K562 (cell line): ENCODE data around the gene KCNG3. TPM values are rescaled to one million over a fixed set of nuclear protein-coding genes. Genes with fewer than 3 reads are reported as not detected.

Experiments used
- ATAC-seq: fragments of 200-7000 bp; cut with Tn5 transposase; 3 replicates; pipeline ENCODE4 v1.9.1; 2020; ENCODE audit warnings: moderate library complexity
- BruUV-seq: library from RNA; stranded (reverse); fragments of 400-500 nt; replicated peaks from 2 replicates; lab custom pipeline; 2021; lab: Mats Ljungman, UMichigan
- CTCF ChIA-PET: fragments of 300-600 bp; formaldehyde crosslinking; extraction: SDS; loops from one replicate; lab custom pipeline; 2021; ENCODE audit warnings: low intra/inter-chr PET ratio; lab: Yijun Ruan, JAX
- POLR2A ChIA-PET: fragments of 300-600, 350-650 bp; sonication (Branson Sonifier 250); formaldehyde crosslinking; extraction: SDS; loops from one replicate; lab custom pipeline; 2021; ENCODE audit warnings: antibody characterized with exemption, inconsistent platforms; lab: Yijun Ruan, JAX
- DNase-seq, 4 experiments: peaks; one replicate each; pipeline versions ENCODE4 v3.0.0 to v3.0.0-alpha.2; 2011 to 2018; ENCODE audit warnings: low spot score in 3 of 4, mixed read lengths in 3 of 4; ENCODE audit errors: extremely low read depth in 1 of 4
- FAIRE-seq: peaks from 2 replicates; lab custom pipeline; 2011; peaks lifted over from hg19 to GRCh38; lab: Jason Lieb, UNC
- H2AFZ ChIP-seq: 2 replicates; pipeline ENCODE4 v1.6.0; 2011; ENCODE audit warnings: low read depth, low read length, control low read depth, inconsistent platforms
- H3K27ac ChIP-seq: fragments of 200-600 bp; 3 replicates; pipeline ENCODE4 v1.8.0; 2011; ENCODE audit warnings: low read depth, mild to moderate bottlenecking, control low read depth, inconsistent platforms, low read length, moderate library complexity, mixed read lengths; ENCODE audit errors: extremely low read depth
- H3K27me3 ChIP-seq, 2 experiments: fragments of 300-600 bp in 1 of 2; 2 replicates in 1 of 2; 3 replicates in 1 of 2; pipeline versions ENCODE4 v1.6.0 to v1.8.0; 2011; ENCODE audit warnings: inconsistent platforms in 2 of 2, low read length in 2 of 2, mild to moderate bottlenecking in 1 of 2, mixed read lengths in 1 of 2, moderate library complexity in 1 of 2; ENCODE audit not compliant: control insufficient read depth in 2 of 2, insufficient read depth in 2 of 2
- H3K36me3 ChIP-seq: fragments of 300-600 bp; 3 replicates; pipeline ENCODE4 v1.8.0; 2011; ENCODE audit warnings: mild to moderate bottlenecking, low read length, inconsistent platforms; ENCODE audit not compliant: control insufficient read depth, insufficient read depth
- H3K4me1 ChIP-seq, 2 experiments: fragments of 200-600 bp in 1 of 2; replicated peaks in 1 of 2; 2 replicates in 1 of 2; 3 replicates in 1 of 2; pipeline versions ENCODE4 v1.5.1 to v1.8.0; 2011; ENCODE audit warnings: inconsistent platforms in 2 of 2, low read length in 2 of 2, mild to moderate bottlenecking in 1 of 2, mixed read lengths in 1 of 2, moderate library complexity in 1 of 2; ENCODE audit not compliant: control insufficient read depth in 2 of 2, insufficient read depth in 2 of 2
- H3K4me2 ChIP-seq: 2 replicates; pipeline ENCODE4 v1.6.1; 2011; ENCODE audit warnings: low read length, control low read depth, inconsistent platforms, mixed read lengths; ENCODE audit not compliant: insufficient read depth
- H3K4me3 ChIP-seq: fragments of 200-600 bp; sonication (generic), shearing (Covaris generic); 2 replicates; pipeline ENCODE4 v1.5.1; 2016; ENCODE audit warnings: control low read depth, inconsistent platforms
- H3K79me2 ChIP-seq: fragments of 200-600 bp; 3 replicates; pipeline ENCODE4 v1.8.0; 2011; ENCODE audit warnings: low read length, inconsistent platforms; ENCODE audit not compliant: control insufficient read depth, insufficient read depth
- H3K9ac ChIP-seq, 2 experiments: 2 replicates each; pipeline versions ENCODE4 v1.6.0 to v1.6.1; 2011; ENCODE audit warnings: low read depth in 2 of 2, low read length in 2 of 2, control low read depth in 1 of 2, inconsistent platforms in 1 of 2, mild to moderate bottlenecking in 1 of 2, mixed read lengths in 1 of 2; ENCODE audit not compliant: insufficient read depth in 1 of 2
- H3K9me1 ChIP-seq: one replicate; pipeline ENCODE4 v1.6.0; 2011; ENCODE audit warnings: inconsistent platforms, mild to moderate bottlenecking, low read length, moderate library complexity; ENCODE audit not compliant: control insufficient read depth, insufficient read depth
- H3K9me3 ChIP-seq: replicated peaks from 2 replicates; pipeline ENCODE4 v1.5.1; 2011; ENCODE audit warnings: low read depth, low read length, inconsistent platforms; ENCODE audit not compliant: control insufficient read depth, insufficient read depth
- H4K20me1 ChIP-seq: replicated peaks from 2 replicates; pipeline ENCODE4 v1.6.1; 2011; ENCODE audit warnings: low read length, inconsistent platforms, mixed read lengths; ENCODE audit not compliant: control insufficient read depth, insufficient read depth
- BRCA1 ChIP-seq, 2 experiments: fragments of 450-650 bp in 1 of 2; sonication (generic) in 1 of 2; formaldehyde crosslinking in 1 of 2; IDR thresholded peaks; 2 replicates each; pipeline versions ENCODE4 v1.5.0 to v1.6.1; 2017 to 2020; ENCODE audit warnings: mild to moderate bottlenecking in 1 of 2, missing genetic modification reagents in 1 of 2
- EGR1 ChIP-seq: fragments of 450-650 bp; conservative IDR thresholded peaks from 2 replicates; pipeline ENCODE4 v1.6.1; 2017; ENCODE audit warnings: mild to moderate bottlenecking
- FOXJ3 ChIP-seq: sonication (generic); formaldehyde crosslinking; IDR thresholded peaks from 2 replicates; pipeline ENCODE4 v1.4.0; 2020; ENCODE audit warnings: mild to moderate bottlenecking, missing genetic modification reagents
- THRAP3 ChIP-seq: fragments of 450-650 bp; IDR thresholded peaks from 2 replicates; pipeline ENCODE4 v1.6.1; 2016; ENCODE audit warnings: mild to moderate bottlenecking, inconsistent platforms, borderline replicate concordance
- WGBS: fragments of 100-300 bp; shearing (Covaris generic); methylation state at CpG from one replicate; pipeline ENCODE4 v1.1.6; 2016; ENCODE audit warnings: low coverage, mixed read lengths; ENCODE audit not compliant: insufficient coverage; ENCODE audit errors: missing lambda C conversion rate; 5-methylcytosine and 5-hydroxymethylcytosine counted together
- in situ Hi-C: fragments of 300-500 bp; cut with MboI; formaldehyde crosslinking; loops from 4 replicates; pipeline ENCODE4 v1.15.0; 2018; ENCODE audit warnings: inconsistent platforms, mixed read lengths
- intact Hi-C: fragments of 100-400 bp; cut with micrococcal nuclease; formaldehyde crosslinking; loops from 2 replicates; pipeline ENCODE4 v1.14.2; 2022
- polyA plus RNA-seq, 8 experiments: library from polyadenylated mRNA; depleted of rRNA in 4 of 8; stranded (reverse) in 5 of 8; unstranded in 3 of 8; fragments of >200 nt; fragmentation: Nextera tagmentation in 2 of 8; fragmentation: Illumina TruSeq in 1 of 8; extraction: Ambion mirVana in 2 of 8; extraction: Trizol in 1 of 8; gene quantifications; 2 replicates each; pipeline versions ENCODE4 v1.2.1 to v1.2.3, GENCODE V29; 2011 to 2014; ENCODE audit warnings: inconsistent platforms in 1 of 8, missing spikeins in 1 of 8
- total RNA-seq, 7 experiments: library from RNA; depleted of rRNA in 6 of 7; stranded (reverse); fragments of >200 nt in 6 of 7; fragmentation: Illumina TruSeq in 2 of 7; extraction: Trizol in 2 of 7; gene quantifications; 2 replicates each; pipeline versions ENCODE4 v1.2.1 to v1.2.3, GENCODE V29; 2011 to 2021; ENCODE audit warnings: low replicate concordance in 1 of 7

Gene KCNG3
- total and polyA plus RNA-seq, 9 of the 15 experiments (the other 6 are each of a cell fraction or from before 2014, with no cell fraction given), result not detected

- TF ChIP-seq BRCA1 (IDR thresholded peaks at IDR 0.05) (no peak), BRCA1 (CRISPR knock-in tag; IDR thresholded peaks at IDR 0.05) (no peak)
- TF ChIP-seq, all 486 proteins: peak for 0
- no peak overlapping the region for H3K27ac ChIP-seq
- no peaks in the 10 kb centered on the region for H3K4me1 ChIP-seq
- H3K9ac ChIP-seq, result no peak overlapping the region
- intact Hi-C loops, result no loop called here
- FAIRE-seq, result no peak
- ATAC-seq, result no peak
- peaks cover 6 to 11% of the 10 kb centered on the region in 2 experiments; a peak in 4 of 5 replicates for H3K27me3 ChIP-seq
- CTCF ChIA-PET, result no interaction called here
- H3K4me3 ChIP-seq, result no peak overlapping the region
- POLR2A ChIA-PET, result no interaction called here
- no TSS peak for BruUV-seq
- in situ Hi-C loops, result no loop called here
- H3K36me3 ChIP-seq, result no peaks in the 10 kb centered on the region
- H3K9me1 ChIP-seq, result no peaks in the 10 kb centered on the region
- H3K9me3 ChIP-seq, result no peaks in the 10 kb centered on the region
- H4K20me1 ChIP-seq, result no peaks in the 10 kb centered on the region
- no peak overlapping the region for H2AFZ ChIP-seq
- WGBS, result 6% methylated on average over 2 of the region's 2 CpGs
- no peaks in the 10 kb centered on the region for H3K79me2 ChIP-seq
- H3K4me2 ChIP-seq, result no peak overlapping the region
- DNase-seq, result no peak
Measured at GRCh38 chr2:42448163-42448562, 45.6 kb downstream of the KCNG3 start.

GRCh38 chr2:42446503-42447271, 47.1 kb downstream of the KCNG3 start:
- Histone ChIP-seq H3K9ac (no peak overlapping the region), H3K9me3 (no peaks in the 10 kb centered on the region), H3K4me2 (no peak overlapping the region), H3K27ac (no peak overlapping the region), H3K79me2 (no peaks in the 10 kb centered on the region), H3K4me1 (no peaks in the 10 kb centered on the region), H3K9me1 (no peaks in the 10 kb centered on the region), H4K20me1 (no peaks in the 10 kb centered on the region), H3K27me3 (peaks cover 8 to 11% of the 10 kb centered on the region in 2 experiments; a peak in 4 of 5 replicates), H3K36me3 (no peaks in the 10 kb centered on the region), H3K4me3 (no peak overlapping the region), H2AFZ (no peak overlapping the region)
- CTCF ChIA-PET, result no interaction called here
- in situ Hi-C loops, result no loop called here
- POLR2A ChIA-PET, result interaction anchor here (0.6 to 1.0 kb wide), 6 partner anchors 11 to 1163 kb away, joined by 3 to 5 read pairs (median 3); no protein-coding TSS in a partner anchor
- intact Hi-C loops, result no loop called here
- ATAC-seq, result no peak
- BruUV-seq, result no TSS peak
- DNase-seq, result no peak
- TF ChIP-seq EGR1 (no peak), FOXJ3 (CRISPR knock-in tag) (no peak), THRAP3 (no peak)
- FAIRE-seq, result no peak
